Lung (tissue), 12 donors: ENCODE results near the gene BCAS1. TPM values are rescaled to one million over a fixed set of nuclear protein-coding genes. Genes with fewer than 3 reads are reported as not detected.

Source experiments
- ATAC-seq: fragments of 200-7000 bp; cut with Tn5 transposase; one replicate; pipeline ENCODE4 v1.9.1; 2020; ENCODE audit warnings: moderate number of reproducible peaks; ENCODE audit not compliant: insufficient read depth, low FRiP score
- DNase-seq, 3 donors: peaks; one replicate each; pipeline ENCODE4 v3.0.0-alpha.2; 2013 to 2017
- H3K27ac ChIP-seq, 2 donors: one replicate each; pipeline ENCODE4 v1.5.1; 2013; ENCODE audit warnings: mild to moderate bottlenecking in 2 of 2, moderate library complexity in 2 of 2, control low read depth in 1 of 2, inconsistent platforms in 1 of 2, low read depth in 1 of 2, low read length in 1 of 2
- H3K27me3 ChIP-seq, 3 donors: one replicate each; pipeline ENCODE4 v1.5.1; 2013; ENCODE audit warnings: low read length in 2 of 3; ENCODE audit not compliant: control insufficient read depth in 3 of 3, insufficient read depth in 3 of 3
- H3K36me3 ChIP-seq, 4 donors: one replicate each; pipeline ENCODE4 v1.5.1; 2013; ENCODE audit warnings: low read length in 4 of 4, mild to moderate bottlenecking in 1 of 4, moderate library complexity in 1 of 4; ENCODE audit not compliant: control insufficient read depth in 4 of 4, insufficient read depth in 4 of 4
- H3K4me1 ChIP-seq, 5 donors: one replicate each; pipeline ENCODE4 v1.5.1; 2013; ENCODE audit warnings: low read length in 5 of 5, mild to moderate bottlenecking in 2 of 5, moderate library complexity in 1 of 5; ENCODE audit not compliant: control insufficient read depth in 5 of 5, insufficient read depth in 5 of 5
- H3K4me3 ChIP-seq: one replicate; pipeline ENCODE4 v1.5.1; 2013; ENCODE audit warnings: mild to moderate bottlenecking, control low read depth, moderate library complexity
- H3K9ac ChIP-seq, 2 donors: one replicate each; pipeline ENCODE4 v1.5.1; 2013; ENCODE audit warnings: low read length in 2 of 2, control low read depth in 1 of 2; ENCODE audit not compliant: insufficient read depth in 1 of 2
- H3K9me3 ChIP-seq, 4 donors: one replicate each; pipeline ENCODE4 v1.5.1; 2013; ENCODE audit warnings: low read length in 3 of 4, mild to moderate bottlenecking in 1 of 4, moderate library complexity in 1 of 4; ENCODE audit not compliant: control insufficient read depth in 4 of 4, insufficient read depth in 3 of 4
- CTCF ChIP-seq: IDR thresholded peaks from 2 replicates; pipeline ENCODE4 v1.5.1; 2012; ENCODE audit warnings: mild to moderate bottlenecking; ENCODE audit errors: control extremely low read depth, extremely low read depth
- WGBS, 2 donors: extraction: QIAGEN DNeasy Blood & Tissue Kit; methylation state at CpG; one replicate each; pipeline ENCODE4 v1.1.7; 2013; 5-methylcytosine and 5-hydroxymethylcytosine counted together
- polyA plus RNA-seq, 2 donors: library from polyadenylated mRNA; stranded (reverse); fragments of 200-250 nt; gene quantifications; one replicate each; pipeline ENCODE4 v1.2.1, GENCODE V29; 2013
- total RNA-seq, 2 donors: library from RNA; depleted of rRNA in 1 of 2; stranded (reverse); fragments of >200 nt in 1 of 2; gene quantifications; one replicate each; pipeline ENCODE4 v1.2.1, GENCODE V29; 2014 to 2021
- donor health status: control.
- donor health status: control.
- donor health status: Bipolar disorder and iron deficiency.
- donor health status: healthy.
- donor health status: DM: yes; HTN: yes; CAD: no.

BCAS1 gene
- total and polyA plus RNA-seq, 4 donors: 1.2 to 4.0 (median 2.3) TPM

GRCh38 chr20:53959911-53960578 lies 110.3 kb downstream of the BCAS1 start:
- Histone ChIP-seq H3K9me3 (peaks cover 0 to 3% (median 0%) of the 10 kb centered on the region in 4 donors), H3K4me3 (no peak overlapping the region), H3K4me1 (peaks cover 0 to 12% (median 3%) of the 10 kb centered on the region in 5 donors), H3K27ac (no peak overlapping the region), H3K9ac (no peak overlapping the region), H3K27me3 (no peaks in the 10 kb centered on the region), H3K36me3 (no peaks in the 10 kb centered on the region)
- no peak for ATAC-seq
- peak in 1 of 3 donors; percentile 60 for DNase-seq
- TF ChIP-seq CTCF: no peak
- 64 to 80% methylated on average over 6 of the region's 6 CpGs for WGBS, 2 donors

GRCh38 chr20:53958260-53958659 lies 112.1 kb downstream of the BCAS1 start:
- ATAC-seq (no peak), DNase-seq (no peak)
- WGBS, 2 donors: 85 to 92% methylated on average over 5 of the region's 5 CpGs
- peaks cover 0 to 12% (median 3%) of the 10 kb centered on the region in 5 donors for H3K4me1 ChIP-seq
- TF ChIP-seq CTCF: no peak
- H3K27me3 ChIP-seq: no peaks in the 10 kb centered on the region
- H3K4me3 ChIP-seq: no peak overlapping the region
- H3K9ac ChIP-seq: no peak overlapping the region
- no peak overlapping the region for H3K27ac ChIP-seq
- H3K36me3 ChIP-seq: no peaks in the 10 kb centered on the region
- peaks cover 0 to 3% (median 1%) of the 10 kb centered on the region in 4 donors for H3K9me3 ChIP-seq

- no peaks in the 10 kb centered on the region for H3K27me3 ChIP-seq
- H3K9me3 ChIP-seq: peaks cover 0 to 6% (median 1%) of the 10 kb centered on the region in 4 donors
- WGBS, 2 donors: 74 to 89% methylated on average over 2 of the region's 2 CpGs
- H3K4me1 ChIP-seq: peaks cover 0 to 12% (median 3%) of the 10 kb centered on the region in 5 donors
- DNase-seq (no peak), ATAC-seq (no peak)
- no peak overlapping the region for H3K4me3 ChIP-seq
- H3K9ac ChIP-seq: no peak overlapping the region
- H3K27ac ChIP-seq: no peak overlapping the region
- no peak for TF ChIP-seq CTCF
- no peaks in the 10 kb centered on the region for H3K36me3 ChIP-seq
These were observed 112.8 kb downstream of the BCAS1 start for GRCh38 chr20:53957451-53958172.
